IMR-90 (cell line): ENCODE measurements around the gene HDAC10.

Experiments used
- CEBPB ChIP-seq: IDR thresholded peaks from 2 replicates; pipeline ENCODE4 v1.6.1; 2012; ENCODE audit warnings: low read depth, low read length, improper control_type of control experiment
- CTCF ChIP-seq: conservative IDR thresholded peaks from 2 replicates; pipeline ENCODE4 v1.5.1; 2012; ENCODE audit warnings: mild to moderate bottlenecking, low read depth, low read length, improper control_type of control experiment
- ELK1 ChIP-seq: fragments of 150-350 bp; IDR thresholded peaks from 2 replicates; pipeline ENCODE4 v1.6.1; 2016; ENCODE audit warnings: low read depth, mild to moderate bottlenecking, low read length, moderate library complexity, borderline replicate concordance
- FOS ChIP-seq: fragments of 150-350 bp; IDR thresholded peaks from 2 replicates; pipeline ENCODE4 v1.6.1; 2016; ENCODE audit warnings: low read depth, low read length
- MAFK ChIP-seq: IDR thresholded peaks from 2 replicates; pipeline ENCODE4 v1.6.1; 2012; ENCODE audit warnings: low read depth, low read length, improper control_type of control experiment
- MAZ ChIP-seq: IDR thresholded peaks from 2 replicates; pipeline ENCODE4 v1.6.1; 2012; ENCODE audit warnings: low read depth, mild to moderate bottlenecking, low read length, improper control_type of control experiment, moderate library complexity, borderline replicate concordance
- POLR2A ChIP-seq: IDR thresholded peaks from 2 replicates; pipeline ENCODE4 v1.6.1; 2012; ENCODE audit warnings: mild to moderate bottlenecking, low read depth, low read length
- RAD21 ChIP-seq: IDR thresholded peaks from 2 replicates; pipeline ENCODE4 v1.6.1; 2012; ENCODE audit warnings: low read length, improper control_type of control experiment
- RCOR1 ChIP-seq: IDR thresholded peaks from 2 replicates; pipeline ENCODE4 v1.6.1; 2012; ENCODE audit warnings: mild to moderate bottlenecking, low read length, improper control_type of control experiment; ENCODE audit not compliant: insufficient replicate concordance
- RFX5 ChIP-seq: IDR thresholded peaks from 2 replicates; pipeline ENCODE4 v1.8.0; 2012; ENCODE audit warnings: low read depth, mild to moderate bottlenecking, low read length, moderate library complexity

- TF ChIP-seq CTCF: no peak
- TF ChIP-seq RAD21: no peak
- no peak for TF ChIP-seq MAZ
- TF ChIP-seq POLR2A: no peak
- TF ChIP-seq MAFK: no peak
- no peak for TF ChIP-seq CEBPB
- no peak for TF ChIP-seq RCOR1
- TF ChIP-seq RFX5: no peak
- TF ChIP-seq FOS: no peak
- TF ChIP-seq ELK1: no peak
Observed at GRCh38 chr22:50259302-50259701, 8.2 kb upstream of the HDAC10 start.
